A549 (cell line): ENCODE data around the gene PILRA. TPM values are rescaled to one million over a fixed set of nuclear protein-coding genes. Genes with fewer than 3 reads are reported as not detected.

ENCODE experiments used
- ATAC-seq, 2 experiments: fragments of 200-7000 bp in 1 of 2; fragments of >200 bp in 1 of 2; cut with Nextera tagmentation in 1 of 2; cut with Tn5 transposase in 1 of 2; 3 replicates each; pipeline versions ENCODE4 v1.8.0 to v1.9.1; 2018 to 2020; ENCODE audit warnings: mild to moderate bottlenecking in 1 of 2, moderate library complexity in 1 of 2
- CTCF ChIA-PET: fragments of 300-600 bp; sonication (Branson Sonifier 250); formaldehyde crosslinking; extraction: SDS; loops from one replicate; lab custom pipeline; 2021; ENCODE audit warnings: antibody characterized with exemption, inconsistent platforms; lab: Yijun Ruan, JAX
- POLR2A ChIA-PET: fragments of 350-600 bp; formaldehyde crosslinking; extraction: SDS; loops from one replicate; lab custom pipeline; 2021; ENCODE audit warnings: antibody characterized with exemption, inconsistent platforms; lab: Yijun Ruan, JAX
- DNase-seq, 2 experiments: peaks; one replicate each; pipeline versions ENCODE4 v3.0.0 to v3.0.0-alpha.2; 2011 to 2016; ENCODE audit warnings: low read depth in 1 of 2, low spot score in 1 of 2
- FAIRE-seq: peaks from 2 replicates; lab custom pipeline; 2011; peaks lifted over from hg19 to GRCh38; lab: Jason Lieb, UNC
- H3K27ac ChIP-seq, 2 experiments: fragments of >200 bp; sonication (Bioruptor Twin); formaldehyde crosslinking; 3 replicates each; pipeline ENCODE4 v1.5.1; 2016 to 2017
- H3K4me1 ChIP-seq: fragments of >200 bp; sonication (Bioruptor Twin); formaldehyde crosslinking; 3 replicates; pipeline ENCODE4 v1.6.1; 2016
- H3K4me2 ChIP-seq: fragments of >200 bp; sonication (Bioruptor Twin); formaldehyde crosslinking; 3 replicates; pipeline ENCODE4 v1.6.1; 2016
- H3K4me3 ChIP-seq: fragments of >200 bp; sonication (Bioruptor Twin); formaldehyde crosslinking; 3 replicates; pipeline ENCODE4 v1.5.1; 2016
- H3K9me3 ChIP-seq: fragments of >200 bp; sonication (Bioruptor Twin); formaldehyde crosslinking; 3 replicates; pipeline ENCODE4 v1.6.1; 2016
- CBX2 ChIP-seq: fragments of 200-600 bp; sonication (generic); IDR thresholded peaks from 2 replicates; pipeline ENCODE4 v1.6.1; 2016; ENCODE audit warnings: low read depth, mild to moderate bottlenecking, borderline replicate concordance
- CBX8 ChIP-seq: fragments of 200-600 bp; sonication (generic); IDR thresholded peaks from 2 replicates; pipeline ENCODE4 v1.6.1; 2016
- CHD2 ChIP-seq: fragments of 150-350 bp; IDR thresholded peaks from 2 replicates; pipeline ENCODE4 v1.6.1; 2014; ENCODE audit warnings: low read length; ENCODE audit not compliant: partially characterized antibody
- CTCF ChIP-seq: fragments of >200 bp; sonication (Bioruptor Twin); formaldehyde crosslinking; IDR thresholded peaks from 3 replicates; pipeline ENCODE4 v1.5.1; 2016
- EP300 ChIP-seq, 2 experiments: fragments of >200 bp; sonication (Bioruptor Twin); formaldehyde crosslinking; IDR thresholded peaks; 2 replicates in 1 of 2; 3 replicates in 1 of 2; pipeline ENCODE4 v1.6.1; 2016 to 2017
- GATA3 ChIP-seq: IDR thresholded peaks from 2 replicates; pipeline ENCODE4 v1.6.1; 2012; ENCODE audit warnings: borderline replicate concordance
- HOXB13 ChIP-seq: fragments of 250-450 bp; sonication (Bioruptor Pico); IDR thresholded peaks from 2 replicates; pipeline ENCODE4 v1.5.0; 2020; ENCODE audit warnings: low read depth, mild to moderate bottlenecking, moderate library complexity
- JUNB ChIP-seq: fragments of >200 bp; sonication (Bioruptor Twin); formaldehyde crosslinking; IDR thresholded peaks from 2 replicates; pipeline ENCODE4 v1.6.1; 2016
- KDM1A ChIP-seq: fragments of 200-600 bp; sonication (generic); IDR thresholded peaks from 2 replicates; pipeline ENCODE4 v1.6.1; 2016; ENCODE audit warnings: low read depth, mild to moderate bottlenecking
- MYC ChIP-seq: IDR thresholded peaks from 2 replicates; pipeline ENCODE4 v1.6.1; 2012; ENCODE audit warnings: mild to moderate bottlenecking, inconsistent platforms, low read length, improper control_type of control experiment, borderline replicate concordance
- NFE2L2 ChIP-seq: fragments of 150-350 bp; conservative IDR thresholded peaks from 2 replicates; pipeline ENCODE4 v1.6.1; 2014; ENCODE audit warnings: low read length
- REST ChIP-seq: fragments of 200-600 bp; sonication (generic); IDR thresholded peaks from 2 replicates; pipeline ENCODE4 v1.6.1; 2016; ENCODE audit warnings: antibody characterized with exemption, mild to moderate bottlenecking, moderate library complexity
- TFCP2L1 ChIP-seq: fragments of 250-450 bp; sonication (Bioruptor Pico); IDR thresholded peaks from 2 replicates; pipeline ENCODE4 v1.5.0; 2021; ENCODE audit warnings: mild to moderate bottlenecking
- ZSCAN20 ChIP-seq: fragments of 250-450 bp; sonication (Bioruptor Pico); IDR thresholded peaks from 2 replicates; pipeline ENCODE4 v1.8.0; 2022; ENCODE audit warnings: mild to moderate bottlenecking, moderate library complexity
- WGBS: methylation state at CpG from one replicate; pipeline ENCODE4 v1.1.6; 2017; ENCODE audit errors: missing lambda C conversion rate; 5-methylcytosine and 5-hydroxymethylcytosine counted together
- polyA plus RNA-seq, 4 experiments: library from polyadenylated mRNA; depleted of rRNA in 3 of 4; stranded (reverse); fragments of >200 nt; fragmentation: RNase III in 1 of 4; extraction: RNeasy Plus Mini Kit Qiagen cat#74134 plus additional on column Dnase treatment in 1 of 4; gene quantifications; 2 replicates in 3 of 4; 3 replicates in 1 of 4; pipeline ENCODE4 v1.2.3, GENCODE V29; 2011 to 2017
- TF ChIP-seq, protein P1 (sequence below): fragments of 250-450 bp; sonication (Bioruptor Pico); IDR thresholded peaks from 2 replicates; pipeline ENCODE4 v1.5.0; 2021; ENCODE audit warnings: mild to moderate bottlenecking, moderate library complexity, borderline replicate concordance

The PILRA gene
- polyA plus RNA-seq, 2 of the 4 experiments (the other 2 are of a cell fraction), result 3.3 to 3.4 TPM

GRCh38 chr7:100402241-100402640, 29.0 kb downstream of the PILRA start:
- ChIA-PET CTCF (interaction anchor here (0.5 to 3.1 kb wide), 7 partner anchors 18 to 270 kb away, joined by 3 to 16 read pairs (median 3); partner anchors contain the start of gene ZCWPW1), POLR2A (no interaction called here)
- TF ChIP-seq HOXB13 (CRISPR knock-in tag) (no peak), CHD2 (no peak), CBX2 (no peak)
- Histone ChIP-seq H3K27ac (no peak overlapping the region), H3K9me3 (no peaks in the 10 kb centered on the region), H3K4me2 (no peak overlapping the region), H3K4me1 (no peaks in the 10 kb centered on the region), H3K4me3 (no peak overlapping the region)
- FAIRE-seq, result no peak
- DNase-seq, result no peak
- WGBS, result 89% methylated on average over 2 of the region's 2 CpGs
- ATAC-seq, result no peak

- FAIRE-seq, result no peak
- 41% methylated on average over 6 of the region's 6 CpGs for WGBS
- Histone ChIP-seq H3K27ac (no peak overlapping the region), H3K4me3 (no peak overlapping the region), H3K9me3 (no peaks in the 10 kb centered on the region), H3K4me1 (no peaks in the 10 kb centered on the region), H3K4me2 (no peak overlapping the region)
- CTCF ChIA-PET, result interaction anchor here (0.6 to 3.7 kb wide), 26 partner anchors 10 to 273 kb away, joined by 3 to 48 read pairs (median 5); partner anchors contain the start of gene PPP1R35
- POLR2A ChIA-PET, result interaction anchor here (1.3 kb wide), 1 partner anchor 22 kb away, joined by 16 read pairs; the partner anchor contains the start of genes MEPCE and ZCWPW1
- DNase-seq, result no peak
- no peak; a peak in 2 of 6 replicates for ATAC-seq
- TF ChIP-seq, protein P1, sequence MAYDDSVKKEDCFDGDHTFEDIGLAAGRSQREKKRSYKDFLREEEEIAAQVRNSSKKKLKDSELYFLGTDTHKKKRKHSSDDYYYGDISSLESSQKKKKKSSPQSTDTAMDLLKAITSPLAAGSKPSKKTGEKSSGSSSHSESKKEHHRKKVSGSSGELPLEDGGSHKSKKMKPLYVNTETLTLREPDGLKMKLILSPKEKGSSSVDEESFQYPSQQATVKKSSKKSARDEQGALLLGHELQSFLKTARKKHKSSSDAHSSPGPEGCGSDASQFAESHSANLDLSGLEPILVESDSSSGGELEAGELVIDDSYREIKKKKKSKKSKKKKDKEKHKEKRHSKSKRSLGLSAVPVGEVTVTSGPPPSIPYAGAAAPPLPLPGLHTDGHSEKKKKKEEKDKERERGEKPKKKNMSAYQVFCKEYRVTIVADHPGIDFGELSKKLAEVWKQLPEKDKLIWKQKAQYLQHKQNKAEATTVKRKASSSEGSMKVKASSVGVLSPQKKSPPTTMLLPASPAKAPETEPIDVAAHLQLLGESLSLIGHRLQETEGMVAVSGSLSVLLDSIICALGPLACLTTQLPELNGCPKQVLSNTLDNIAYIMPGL (CRISPR knock-in tag), result no peak
- TF ChIP-seq GATA3 (no peak), EP300 (IDR thresholded peaks at IDR 0.05) (no peak), KDM1A (no peak), TFCP2L1 (CRISPR knock-in tag) (no peak), NFE2L2 (no peak), HOXB13 (CRISPR knock-in tag) (no peak), JUNB (no peak), CTCF (no peak), CBX8 (no peak), MYC (no peak), ZSCAN20 (CRISPR knock-in tag) (no peak), REST (no peak)
These were observed 33.5 kb downstream of the PILRA start for GRCh38 chr7:100406767-100407166.
